ENCODE results near the gene SLC25A25. TPM values are rescaled to one million over a fixed set of nuclear protein-coding genes. Genes with fewer than 3 reads are reported as not detected.

Gene SLC25A25
- total and polyA plus RNA-seq, 9 of the 15 experiments (the other 6 are each of a cell fraction or from before 2014, with no cell fraction given), result 0.07 to 35.9 (median 23.2) TPM

GRCh38 chr9:128067645-128068385 lies at the start of gene SLC25A25 (continued):
- TF ChIP-seq KDM5B (IDR thresholded peaks at IDR 0.05; ENCODE audit: insufficient replicate concordance, low read depth, low read length), result peak; percentile 67
- peak; percentile 88 to 96; a peak in 3 of 4 replicates for TF ChIP-seq SIN3A (IDR thresholded peaks at IDR 0.05; ENCODE audit: borderline replicate concordance in 2 of 2, control insufficient read depth in 1 of 2, low read depth in 2 of 2, low read length in 2 of 2)
- peak in 1 of 2 experiments; percentile 56; a peak in 1 of 4 replicates for TF ChIP-seq SRF (CRISPR knock-in tag; IDR thresholded peaks at IDR 0.05)
- TF ChIP-seq ARID2 (IDR thresholded peaks at IDR 0.05), result no peak
- TF ChIP-seq ZC3H4 (CRISPR knock-in tag; IDR thresholded peaks at IDR 0.05; ENCODE audit: borderline replicate concordance), result no peak
- TF ChIP-seq ZNF511 (CRISPR knock-in tag; IDR thresholded peaks at IDR 0.05), result 0 out of 2 replicates have a peak, but pooled peaks have one; percentile 21
- TF ChIP-seq ZBTB11 (CRISPR knock-in tag; IDR thresholded peaks at IDR 0.05), result 0 out of 6 replicates have a peak, but pooled peaks of 1 of the 3 experiments have one; percentile 24
- no peak for TF ChIP-seq SETDB1 (IDR thresholded peaks at IDR 0.05; ENCODE audit: low read length)
- peak in 1 of 2 experiments; percentile 55; a peak in 1 of 4 replicates for TF ChIP-seq ZNF639 (CRISPR knock-in tag; conservative IDR thresholded peaks at IDR 0.05 in 1 of 2, IDR thresholded peaks at IDR 0.05 in 1 of 2)
- peak in 1 of 2 experiments; percentile 40; a peak in 1 of 4 replicates for TF ChIP-seq MLLT1 (IDR thresholded peaks at IDR 0.05)
- peak; percentile 29 for TF ChIP-seq PRDM10 (IDR thresholded peaks at IDR 0.05; ENCODE audit: partially characterized antibody)
- peak; percentile 83 for TF ChIP-seq CCNT2 (IDR thresholded peaks at IDR 0.05; ENCODE audit: borderline replicate concordance, extremely low read depth, insufficient read length, low read depth, low read length)
- TF ChIP-seq DPF2 (IDR thresholded peaks at IDR 0.05), result peak; percentile 78
